Spinal cord (tissue), 10 donors: ENCODE measurements around the gene FAM9C. TPM values are rescaled to one million over a fixed set of nuclear protein-coding genes. Genes with fewer than 3 reads are reported as not detected.
"Not testable (repeated sequence)": the region's sequence is repeated elsewhere in the genome, so short reads cannot be mapped to it uniquely, and the experiment has no call there.

Experiments used
- DNase-seq, 6 donors: peaks; one replicate each; pipeline versions ENCODE4 v3.0.0 to v3.0.0-alpha.2; 2013 to 2015; ENCODE audit warnings: low spot score in 6 of 6, low read depth in 4 of 6
- H3K27ac ChIP-seq: one replicate; pipeline ENCODE4 v1.5.1; 2013; ENCODE audit warnings: low read depth, low read length, control low read depth
- H3K27me3 ChIP-seq: one replicate; pipeline ENCODE4 v1.6.1; 2013; ENCODE audit warnings: low read length; ENCODE audit not compliant: control insufficient read depth, insufficient read depth
- H3K36me3 ChIP-seq: one replicate; pipeline ENCODE4 v1.6.1; 2013; ENCODE audit warnings: low read length; ENCODE audit not compliant: control insufficient read depth, insufficient read depth
- H3K4me1 ChIP-seq: one replicate; pipeline ENCODE4 v1.6.1; 2013; ENCODE audit warnings: low read length; ENCODE audit not compliant: control insufficient read depth, insufficient read depth
- H3K4me3 ChIP-seq: one replicate; pipeline ENCODE4 v1.5.1; 2013; ENCODE audit warnings: low read depth, low read length, control low read depth
- H3K9me3 ChIP-seq: one replicate; pipeline ENCODE4 v1.6.1; 2013; ENCODE audit warnings: low read length; ENCODE audit not compliant: control insufficient read depth, insufficient read depth
- WGBS: methylation state at CpG from one replicate; pipeline ENCODE4 v1.1.5; 2013; ENCODE audit warnings: missing lambda C conversion rate; ENCODE audit not compliant: insufficient coverage; 5-methylcytosine and 5-hydroxymethylcytosine counted together
- polyA plus RNA-seq, 2 donors: library from polyadenylated mRNA; unstranded; fragments of 120-200 nt; gene quantifications; one replicate each; pipeline ENCODE4 v1.2.1, GENCODE V29; 2013; ENCODE audit not compliant: insufficient read length in 2 of 2
- total RNA-seq, 2 donors: library from RNA; depleted of rRNA in 1 of 2; stranded (reverse); fragments of 120-200 nt in 1 of 2; fragments of >200 nt in 1 of 2; gene quantifications; one replicate each; pipeline versions ENCODE4 v1.2.3 to v1.2.4, GENCODE V29; 2013 to 2014
- donor health status: healthy.

FAM9C gene
- total and polyA plus RNA-seq, 4 donors, result 0.10 to 0.38 (median 0.24) TPM; not detected in 1

DNA sequence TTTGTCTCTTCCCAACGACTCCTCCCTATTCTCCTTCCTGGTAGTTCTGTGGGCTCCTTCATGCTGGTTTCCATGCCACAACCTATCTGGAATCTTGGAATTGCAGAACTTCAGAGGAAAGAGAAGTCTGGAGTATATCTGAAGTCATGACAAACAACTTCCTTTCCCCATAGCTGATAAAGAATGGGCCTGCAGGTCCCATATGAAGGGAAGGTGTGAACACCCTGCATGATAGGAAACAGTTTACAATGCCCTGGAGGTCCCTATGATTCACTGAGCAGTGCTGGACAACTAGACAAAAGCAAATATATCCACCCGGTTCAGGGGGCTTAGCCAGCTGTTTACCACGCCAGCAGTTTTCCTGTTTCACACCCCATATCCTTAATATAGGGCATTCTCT lies 19.4 kb downstream of the FAM9C start:
- 96% methylated on average over 2 of the region's 3 CpGs for WGBS
- Histone ChIP-seq H3K9me3 (no peaks in the 10 kb centered on the region), H3K4me1 (no peaks in the 10 kb centered on the region), H3K4me3 (no peak overlapping the region), H3K36me3 (no peaks in the 10 kb centered on the region), H3K27me3 (peaks cover 9% of the 10 kb centered on the region), H3K27ac (no peak overlapping the region)
- no peak for DNase-seq

DNA sequence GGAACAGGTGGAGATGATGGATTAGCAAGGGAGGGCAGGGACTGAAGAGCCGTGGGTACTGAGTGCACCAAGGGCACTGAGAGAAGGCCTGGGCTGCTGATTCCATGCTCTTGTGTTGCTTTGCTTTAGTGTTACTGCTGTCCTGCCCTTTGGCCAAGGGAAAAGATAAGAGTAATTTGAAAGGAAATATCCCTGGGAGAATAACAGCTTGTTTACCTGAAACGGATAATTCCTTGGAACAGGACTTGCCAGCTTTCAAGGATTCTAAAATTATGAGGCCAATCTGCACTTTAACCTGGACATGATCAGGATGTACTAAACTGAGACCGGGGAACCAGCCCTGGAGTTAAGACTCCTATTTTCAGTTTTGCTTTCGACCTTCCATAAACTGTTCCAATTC lies 20.4 kb downstream of the FAM9C start:
- H3K27me3 ChIP-seq, result peaks cover 5% of the 10 kb centered on the region
- 67% methylated on average over 4 of the region's 4 CpGs for WGBS
- no peak overlapping the region for H3K4me3 ChIP-seq
- no peak for DNase-seq
- no peaks in the 10 kb centered on the region for H3K36me3 ChIP-seq
- H3K4me1 ChIP-seq, result no peaks in the 10 kb centered on the region
- H3K9me3 ChIP-seq, result no peaks in the 10 kb centered on the region
- no peak overlapping the region for H3K27ac ChIP-seq

DNA sequence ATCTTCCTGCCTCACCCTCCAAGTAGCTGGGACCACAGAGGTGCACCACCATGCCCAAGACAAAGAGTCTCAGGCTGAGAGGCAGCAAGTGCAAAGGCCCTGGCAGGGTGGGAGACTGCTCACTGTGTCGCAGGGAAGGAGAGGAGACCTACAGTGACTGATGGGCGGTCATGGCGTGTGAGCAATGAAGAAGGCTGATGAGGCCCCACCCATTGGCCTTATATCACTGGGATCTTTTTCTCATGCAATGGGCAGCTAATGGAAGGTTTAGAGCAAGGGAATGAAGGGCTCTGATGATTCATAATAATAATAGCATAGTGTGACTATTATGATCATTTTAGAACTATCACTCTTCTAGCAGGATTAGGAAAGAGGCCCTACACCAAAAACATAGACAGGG lies 20.9 kb downstream of the FAM9C start:
- Histone ChIP-seq H3K4me3 (no peak overlapping the region), H3K9me3 (no peaks in the 10 kb centered on the region), H3K36me3 (no peaks in the 10 kb centered on the region), H3K27me3 (peaks cover 5% of the 10 kb centered on the region), H3K27ac (no peak overlapping the region), H3K4me1 (no peaks in the 10 kb centered on the region)
- no peak for DNase-seq
- WGBS, result 67% methylated on average over 2 of the region's 3 CpGs

DNA sequence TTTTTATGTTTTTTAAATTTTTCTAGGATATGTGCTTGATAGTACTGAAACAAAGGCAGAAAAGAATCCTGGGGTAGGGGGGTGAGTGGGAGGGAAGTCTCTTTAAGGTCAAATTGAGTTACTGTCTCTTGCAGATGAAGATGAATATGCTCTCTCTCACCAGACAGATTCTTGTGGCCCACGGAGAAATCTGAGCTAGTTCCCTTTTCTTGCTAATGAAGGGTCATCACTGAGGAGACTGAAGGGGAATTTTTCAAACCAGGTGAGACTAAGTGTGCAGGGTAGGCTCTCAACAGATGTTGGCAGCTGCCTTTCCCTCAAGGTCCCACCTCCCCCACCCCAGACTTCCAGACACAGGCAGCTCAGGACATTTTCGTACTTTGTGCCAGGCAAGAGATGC lies 21.5 kb downstream of the FAM9C start:
- Histone ChIP-seq H3K27me3 (peaks cover 5% of the 10 kb centered on the region), H3K9me3 (no peaks in the 10 kb centered on the region), H3K27ac (no peak overlapping the region), H3K4me3 (no peak overlapping the region), H3K4me1 (no peaks in the 10 kb centered on the region), H3K36me3 (no peaks in the 10 kb centered on the region)
- 33% methylated on average over 1 of the region's 2 CpGs for WGBS
- no peak for DNase-seq

- H3K9me3 ChIP-seq, H3K4me1 ChIP-seq, H3K27me3 ChIP-seq, H3K4me3 ChIP-seq, DNase-seq, H3K36me3 ChIP-seq, H3K27ac ChIP-seq: not testable (repeated sequence)
- WGBS, result 69% methylated on average over 6 of the region's 6 CpGs
Observed at GRCh38 chrX:13016731-13017130, 27.7 kb downstream of the FAM9C start.

GRCh38 chrX:13015536-13016236 lies 28.7 kb downstream of the FAM9C start:
- no peak for DNase-seq
- no peak overlapping the region for H3K27ac ChIP-seq
- H3K9me3 ChIP-seq, result no peaks in the 10 kb centered on the region
- no peaks in the 10 kb centered on the region for H3K4me1 ChIP-seq
- peaks cover 5% of the 10 kb centered on the region for H3K27me3 ChIP-seq
- no peak overlapping the region for H3K4me3 ChIP-seq
- no peaks in the 10 kb centered on the region for H3K36me3 ChIP-seq
- WGBS, result 50% methylated on average over 1 of the region's 3 CpGs

DNA sequence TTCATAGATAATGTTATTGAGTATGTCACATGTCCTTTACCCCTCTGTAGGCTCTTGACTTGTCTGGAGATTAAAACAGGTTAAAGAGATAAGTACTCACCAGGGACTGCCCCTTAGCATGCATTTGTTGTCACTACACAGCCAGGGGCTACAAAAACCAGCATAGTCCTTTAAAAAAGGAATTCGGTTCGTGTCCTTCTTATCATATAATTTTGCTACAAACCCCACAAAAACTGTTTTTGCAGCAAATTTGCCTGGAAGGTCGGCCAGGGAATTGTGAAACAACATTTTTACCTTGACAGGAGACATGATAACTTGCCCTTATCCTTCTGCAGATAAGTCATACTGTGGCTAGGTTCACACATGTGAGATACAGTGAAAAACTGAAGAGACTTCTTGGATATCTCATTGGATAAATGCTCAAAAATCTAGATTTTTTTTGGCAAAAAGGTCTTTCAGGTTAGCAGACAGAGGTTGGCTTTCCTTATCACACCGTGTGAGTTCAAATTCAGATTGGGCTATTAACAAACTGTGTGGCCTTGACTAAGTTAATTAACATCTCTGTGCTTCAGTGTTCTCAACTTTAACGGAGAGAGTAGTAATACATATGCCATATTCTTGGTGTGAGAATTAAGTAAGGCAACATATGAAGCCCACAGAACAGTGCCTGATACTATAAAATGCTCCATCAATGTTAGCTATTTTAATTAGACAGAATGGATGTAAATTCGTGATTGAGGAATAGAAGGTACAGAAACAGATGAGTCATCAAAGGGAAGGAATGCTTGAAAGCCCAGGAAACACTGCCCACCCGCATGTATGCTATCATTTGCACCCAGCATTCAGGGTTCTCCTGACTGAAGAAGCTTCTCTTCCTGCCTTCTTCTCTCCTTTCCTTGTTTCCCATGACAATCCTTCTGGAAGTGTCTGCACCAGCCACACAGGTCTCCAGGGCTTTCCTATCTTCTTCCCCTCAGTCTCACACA lies 30.0 kb downstream of the FAM9C start:
- H3K27ac ChIP-seq, result no peak overlapping the region
- no peak for DNase-seq
- no peaks in the 10 kb centered on the region for H3K4me1 ChIP-seq
- H3K9me3 ChIP-seq, result no peaks in the 10 kb centered on the region
- H3K36me3 ChIP-seq, result no peaks in the 10 kb centered on the region
- 65% methylated on average over 5 of the region's 7 CpGs for WGBS
- H3K4me3 ChIP-seq, result no peak overlapping the region
- peaks cover 5% of the 10 kb centered on the region for H3K27me3 ChIP-seq

DNA sequence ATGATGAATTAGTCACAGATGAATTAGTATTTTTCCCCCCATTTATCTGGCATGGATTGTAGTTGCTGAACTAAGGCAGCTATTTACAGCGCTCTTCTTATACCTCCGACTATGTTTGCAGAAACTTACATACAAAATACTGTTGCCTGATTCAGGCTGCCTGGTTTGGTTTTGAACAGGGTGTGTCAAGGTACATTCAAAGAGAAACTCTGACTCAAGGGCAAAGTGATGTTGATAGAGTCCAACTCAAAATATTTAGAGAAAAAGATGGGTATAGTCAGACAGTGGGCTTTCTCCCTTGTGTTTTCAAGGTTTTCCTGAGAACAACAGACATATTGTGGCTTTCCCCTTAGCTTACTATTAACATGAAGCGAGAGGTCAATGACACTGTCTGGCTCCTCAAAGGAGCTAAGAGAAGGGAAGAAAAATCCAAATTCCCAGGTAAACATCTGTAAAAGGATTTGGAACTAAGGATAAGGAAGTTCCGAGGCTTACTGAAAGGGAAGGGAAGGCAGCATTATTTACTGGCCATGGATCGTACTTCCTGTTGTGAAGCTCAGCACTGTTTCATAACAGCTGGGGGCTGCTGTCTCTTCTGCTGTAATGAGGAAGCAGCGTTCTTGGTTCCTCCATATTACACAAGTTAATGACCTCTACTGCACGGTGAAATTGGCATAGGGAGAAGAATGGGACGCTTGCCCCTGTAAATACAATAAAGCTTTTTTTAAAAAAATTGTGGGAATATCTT lies 30.9 kb downstream of the FAM9C start:
- no peak overlapping the region for H3K4me3 ChIP-seq
- no peak overlapping the region for H3K27ac ChIP-seq
- DNase-seq, result peak in 2 of 6 donors; percentile 9 to 30
- no peaks in the 10 kb centered on the region for H3K4me1 ChIP-seq
- peaks cover 9% of the 10 kb centered on the region for H3K27me3 ChIP-seq
- WGBS, result 25% methylated on average over 1 of the region's 8 CpGs
- no peaks in the 10 kb centered on the region for H3K9me3 ChIP-seq
- no peaks in the 10 kb centered on the region for H3K36me3 ChIP-seq

GRCh38 chrX:13010546-13010945 lies 33.9 kb downstream of the FAM9C start:
- Histone ChIP-seq H3K4me3 (no peak overlapping the region), H3K9me3 (no peaks in the 10 kb centered on the region), H3K27ac (no peak overlapping the region), H3K36me3 (no peaks in the 10 kb centered on the region), H3K4me1 (no peaks in the 10 kb centered on the region), H3K27me3 (peaks cover 10% of the 10 kb centered on the region)
- no peak for DNase-seq
- WGBS, result 70% methylated on average over 2 of the region's 2 CpGs
